Breast epithelium (tissue), 3 donors: ENCODE results near the gene SLC39A3.

ENCODE experiments used
- POLR2A ChIP-seq: fragments of 450-650 bp; IDR thresholded peaks from one replicate; pipeline ENCODE4 v1.6.1; 2016; ENCODE audit warnings: antibody characterized with exemption, mild to moderate bottlenecking, moderate library complexity
- POLR2AphosphoS5 ChIP-seq, 3 donors: sonication (generic); formaldehyde crosslinking; IDR thresholded peaks; one replicate each; pipeline ENCODE4 v1.6.1; 2017; ENCODE audit warnings: antibody characterized with exemption in 3 of 3
- TF ChIP-seq, protein P1 (sequence below), 3 donors: fragments of 450-650 bp; IDR thresholded peaks; one replicate each; pipeline ENCODE4 v1.5.1; 2016 to 2017; ENCODE audit warnings: antibody characterized with exemption in 3 of 3, mild to moderate bottlenecking in 3 of 3, moderate library complexity in 3 of 3

DNA sequence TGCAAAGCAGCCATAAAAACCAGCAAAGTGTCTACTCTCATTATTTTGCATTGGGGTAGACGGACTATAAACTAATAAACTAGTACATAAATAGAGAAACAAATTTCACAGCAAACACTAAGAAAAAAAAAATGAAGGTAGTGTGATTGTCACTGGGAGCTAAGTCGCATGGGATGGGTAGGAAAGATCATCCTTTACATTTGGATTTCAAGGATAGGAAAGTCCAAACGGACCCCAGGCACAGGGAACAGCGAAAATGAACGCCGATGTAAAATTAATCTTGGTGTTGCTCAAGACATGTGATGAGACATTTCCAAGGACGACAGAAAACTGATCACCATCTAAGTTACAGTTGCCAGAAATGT, 43.9 kb upstream of the SLC39A3 start:
- TF ChIP-seq, protein P1, sequence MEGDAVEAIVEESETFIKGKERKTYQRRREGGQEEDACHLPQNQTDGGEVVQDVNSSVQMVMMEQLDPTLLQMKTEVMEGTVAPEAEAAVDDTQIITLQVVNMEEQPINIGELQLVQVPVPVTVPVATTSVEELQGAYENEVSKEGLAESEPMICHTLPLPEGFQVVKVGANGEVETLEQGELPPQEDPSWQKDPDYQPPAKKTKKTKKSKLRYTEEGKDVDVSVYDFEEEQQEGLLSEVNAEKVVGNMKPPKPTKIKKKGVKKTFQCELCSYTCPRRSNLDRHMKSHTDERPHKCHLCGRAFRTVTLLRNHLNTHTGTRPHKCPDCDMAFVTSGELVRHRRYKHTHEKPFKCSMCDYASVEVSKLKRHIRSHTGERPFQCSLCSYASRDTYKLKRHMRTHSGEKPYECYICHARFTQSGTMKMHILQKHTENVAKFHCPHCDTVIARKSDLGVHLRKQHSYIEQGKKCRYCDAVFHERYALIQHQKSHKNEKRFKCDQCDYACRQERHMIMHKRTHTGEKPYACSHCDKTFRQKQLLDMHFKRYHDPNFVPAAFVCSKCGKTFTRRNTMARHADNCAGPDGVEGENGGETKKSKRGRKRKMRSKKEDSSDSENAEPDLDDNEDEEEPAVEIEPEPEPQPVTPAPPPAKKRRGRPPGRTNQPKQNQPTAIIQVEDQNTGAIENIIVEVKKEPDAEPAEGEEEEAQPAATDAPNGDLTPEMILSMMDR (IDR thresholded peaks at IDR 0.05), result no peak
- TF ChIP-seq POLR2A (no peak), POLR2AphosphoS5 (IDR thresholded peaks at IDR 0.05) (no peak)
